ENCODE results near the gene ATP2B2.
"Not testable (repeated sequence)": the region's sequence is repeated elsewhere in the genome, so short reads cannot be mapped to it uniquely, and the experiment has no call there.

ATP2B2 gene

GRCh38 chr3:10396931-10397330 lies 108.5 kb downstream of the ATP2B2 start:
- DNase-seq: no peak

- no peak for DNase-seq
Measured at GRCh38 chr3:10396083-10396482, 109.3 kb downstream of the ATP2B2 start.

- no peak for DNase-seq
Measured at GRCh38 chr3:10395671-10396070, 109.7 kb downstream of the ATP2B2 start.

GRCh38 chr3:10395196-10395595 lies 110.2 kb downstream of the ATP2B2 start:
- DNase-seq: no peak

- DNase-seq: no peak
Measured at GRCh38 chr3:10394491-10395025, 110.8 kb downstream of the ATP2B2 start.

GRCh38 chr3:10393514-10393913 lies 111.9 kb downstream of the ATP2B2 start:
- DNase-seq: no peak

- DNase-seq: no peak
Measured at GRCh38 chr3:10392906-10393461, 112.4 kb downstream of the ATP2B2 start.

GRCh38 chr3:10392244-10392643 lies 113.1 kb downstream of the ATP2B2 start:
- DNase-seq: no peak

GRCh38 chr3:10391391-10391790 lies 114.0 kb downstream of the ATP2B2 start:
- DNase-seq: no peak

- DNase-seq: no peak
Measured at GRCh38 chr3:10390641-10391373, 114.6 kb downstream of the ATP2B2 start.

- DNase-seq: no peak
Measured at GRCh38 chr3:10389995-10390394, 115.4 kb downstream of the ATP2B2 start.

GRCh38 chr3:10389339-10389738 lies 116.0 kb downstream of the ATP2B2 start:
- no peak for DNase-seq

GRCh38 chr3:10387881-10388609 lies 117.3 kb downstream of the ATP2B2 start:
- DNase-seq: no peak

GRCh38 chr3:10386121-10386520 lies 119.3 kb downstream of the ATP2B2 start:
- DNase-seq: no peak

GRCh38 chr3:10384541-10385360 lies 120.6 kb downstream of the ATP2B2 start:
- no peak for DNase-seq

GRCh38 chr3:10383850-10384248 lies 121.5 kb downstream of the ATP2B2 start:
- no peak for DNase-seq

- no peak for DNase-seq
Measured at GRCh38 chr3:10382892-10383849, 122.2 kb downstream of the ATP2B2 start.

GRCh38 chr3:10382445-10382844 lies 122.9 kb downstream of the ATP2B2 start:
- DNase-seq: not testable (repeated sequence)

- DNase-seq: no peak
Measured at GRCh38 chr3:10381336-10381735, 124.0 kb downstream of the ATP2B2 start.

GRCh38 chr3:10380906-10381305 lies 124.5 kb downstream of the ATP2B2 start:
- DNase-seq: no peak

GRCh38 chr3:10379961-10380360 lies 125.4 kb downstream of the ATP2B2 start:
- DNase-seq: no peak

GRCh38 chr3:10379161-10379560 lies 126.2 kb downstream of the ATP2B2 start:
- no peak for DNase-seq

Data from activated CD4-positive, alpha-beta T cell treated with anti-CD3 and anti-CD28 coated beads for 48 hours (primary cell).